ENCODE data around the gene CIB2.

Gene CIB2

DNA sequence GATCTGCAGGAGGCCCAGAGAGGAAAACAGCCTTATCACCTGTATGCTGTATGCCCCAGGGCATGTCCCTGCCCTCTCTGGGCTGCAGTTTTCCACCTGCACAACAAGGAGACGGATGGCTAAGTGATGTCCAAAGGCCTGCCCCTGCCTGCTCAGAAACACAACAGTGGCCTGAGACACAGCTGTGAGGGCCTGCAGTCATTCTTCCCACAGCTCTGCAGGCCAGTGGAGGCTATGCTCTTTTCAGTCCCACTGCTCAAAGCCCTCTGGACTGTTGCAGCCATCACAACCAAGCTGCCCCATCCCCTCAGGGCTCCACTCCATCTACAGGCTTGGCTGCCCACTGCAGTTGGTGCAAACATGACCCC lies 48.5 kb downstream of the CIB2 start:
- DNase-seq, result no peak

DNA sequence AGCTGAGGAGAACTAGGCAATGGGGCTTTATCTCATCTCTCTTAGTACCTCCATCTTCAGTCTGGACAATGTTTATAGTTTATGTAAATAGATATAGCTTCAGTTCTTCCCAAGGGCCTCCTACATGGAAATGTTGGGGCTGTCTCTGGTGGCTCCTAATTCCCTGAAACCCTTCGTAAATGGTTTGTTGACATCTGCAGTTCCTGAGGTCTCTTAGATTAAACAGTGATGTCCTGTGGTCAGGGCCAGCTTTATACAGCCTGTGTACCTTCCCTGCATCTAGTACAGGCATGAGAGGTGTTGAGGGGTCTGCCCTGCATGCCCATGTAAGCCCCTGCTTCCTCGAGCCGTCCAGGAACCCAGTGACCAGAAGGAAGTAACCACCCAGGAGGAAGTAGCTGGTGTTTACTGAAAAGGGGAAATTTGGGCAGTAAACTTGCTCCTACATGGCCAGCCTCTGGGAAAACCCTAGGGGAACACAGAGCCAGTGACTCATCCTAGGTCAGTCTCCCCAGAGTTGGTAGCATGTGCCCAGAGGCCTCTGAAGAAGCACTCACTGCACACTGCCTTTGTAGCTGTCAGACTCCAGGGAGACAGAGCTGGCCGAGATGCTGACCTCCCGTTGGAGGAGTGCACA lies 49.0 kb downstream of the CIB2 start:
- no peak for DNase-seq

DNA sequence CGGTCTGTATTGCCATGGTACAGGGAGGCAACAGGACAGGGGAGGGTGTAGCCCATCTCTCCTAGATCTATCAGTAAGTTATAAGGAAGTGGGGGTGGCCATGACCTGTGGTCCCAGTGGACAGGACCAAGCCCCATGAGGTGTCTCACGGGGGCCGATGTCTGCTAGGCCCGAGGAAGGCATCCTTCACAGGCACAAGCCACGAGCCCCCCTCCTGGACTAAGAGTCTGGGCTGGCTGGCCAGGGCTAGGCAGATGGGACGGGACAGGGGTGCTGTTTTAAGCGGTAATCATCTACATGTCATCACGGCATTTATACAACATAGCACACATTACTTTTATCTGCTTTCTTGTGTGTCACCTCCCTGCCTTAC lies 51.2 kb downstream of the CIB2 start:
- no peak for DNase-seq

DNA sequence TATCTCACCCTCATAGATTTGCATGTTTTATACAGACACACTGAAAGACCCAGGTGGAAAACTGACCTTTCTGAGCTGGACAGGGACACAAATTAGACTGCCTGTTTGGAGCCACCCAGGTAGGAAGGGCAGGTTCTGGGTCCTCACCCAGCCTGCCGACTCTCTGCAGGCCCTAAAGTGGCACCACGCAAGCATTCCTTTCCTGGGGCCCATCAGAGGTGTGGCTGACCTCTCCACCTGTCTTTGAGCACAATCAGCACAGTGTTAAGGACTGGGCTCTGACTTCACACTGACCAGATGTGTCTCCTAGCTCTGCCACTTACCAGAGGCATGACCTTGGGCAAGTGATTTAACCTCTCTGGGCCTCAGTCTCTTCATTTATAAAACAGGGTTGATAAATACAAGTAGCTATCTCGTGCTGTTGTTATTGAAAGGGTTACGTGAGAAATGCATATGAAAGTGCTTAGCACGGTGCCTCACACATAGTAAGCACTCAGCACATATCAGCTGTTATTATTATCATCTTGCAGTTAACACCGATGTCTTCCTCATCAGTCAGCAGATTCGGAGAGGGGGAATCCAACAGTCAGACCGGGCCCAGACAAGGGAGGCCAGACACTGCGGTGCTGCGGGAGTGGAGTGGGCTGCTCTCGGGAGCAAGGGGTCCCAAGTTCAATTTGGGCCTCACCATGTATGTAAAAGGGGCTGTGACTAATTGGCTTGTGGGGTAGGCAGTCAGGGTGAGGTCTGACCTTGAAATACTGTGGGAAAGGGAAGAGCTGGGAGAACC lies 51.8 kb downstream of the CIB2 start:
- no peak for DNase-seq

DNA sequence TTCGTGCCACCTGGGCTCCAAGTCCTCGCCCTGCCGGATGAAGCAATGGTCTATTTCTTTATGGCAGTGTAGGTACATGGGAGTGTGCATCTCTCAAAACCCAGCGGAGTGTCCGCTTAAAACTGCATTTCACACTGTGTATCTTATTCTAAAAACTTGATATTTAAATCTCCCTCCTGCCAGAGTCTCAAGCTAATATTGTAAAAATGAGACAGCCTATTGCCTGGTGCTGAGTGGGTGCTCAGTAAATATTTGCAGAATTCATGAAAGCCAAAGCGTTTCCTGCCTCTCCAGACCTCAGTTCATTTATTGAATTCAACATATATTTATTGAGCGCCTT lies 53.4 kb downstream of the CIB2 start:
- DNase-seq, result no peak

DNA sequence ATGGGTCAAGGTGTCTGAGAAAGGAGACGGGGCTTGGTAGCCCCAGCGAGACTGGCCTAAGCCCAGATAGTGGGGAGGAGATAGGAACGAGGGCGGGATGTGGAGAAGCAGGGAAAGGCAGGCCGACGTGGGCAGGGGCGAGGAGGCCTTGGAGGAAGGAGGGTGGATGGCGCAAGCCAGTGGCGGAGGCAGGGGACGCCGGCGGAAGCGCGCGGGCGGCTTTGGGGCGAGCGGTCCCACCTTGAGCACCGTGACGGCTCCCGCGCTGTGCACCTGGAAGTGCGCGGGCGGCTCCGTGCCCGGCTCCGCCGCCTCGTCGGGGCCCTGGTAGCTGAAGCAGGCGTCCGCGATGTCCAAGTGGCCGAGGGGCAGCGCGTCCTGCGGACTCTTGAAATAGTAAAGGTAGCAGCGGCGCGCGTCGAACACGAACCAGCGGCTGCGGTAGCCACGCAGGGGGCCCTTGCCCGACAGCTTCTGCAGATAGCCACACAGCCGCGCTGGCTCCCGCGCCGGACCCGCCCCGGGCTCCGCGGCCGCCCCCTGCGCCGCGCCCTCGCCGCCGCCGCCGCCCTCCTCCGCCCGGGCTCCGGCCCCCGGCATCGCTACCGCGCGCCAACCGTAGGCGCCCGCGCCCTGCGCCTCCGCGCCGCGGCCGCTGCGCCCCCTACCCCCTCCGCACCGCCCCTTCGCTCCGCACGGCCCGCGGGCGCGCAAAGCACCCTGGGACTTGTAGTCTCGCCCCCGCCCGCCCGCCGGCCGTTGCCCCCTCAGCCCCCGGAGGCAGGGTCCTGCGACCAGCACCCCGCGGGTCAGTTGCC lies 54.0 kb downstream of the CIB2 start, which contains the start of gene TBC1D2B:
Gene TBC1D2B (minus strand): TSS at position 659 of the 818 bp plus-strand sequence. CDS start 59 bp downstream, at position 600.
- DNase-seq, result no peak

DNA sequence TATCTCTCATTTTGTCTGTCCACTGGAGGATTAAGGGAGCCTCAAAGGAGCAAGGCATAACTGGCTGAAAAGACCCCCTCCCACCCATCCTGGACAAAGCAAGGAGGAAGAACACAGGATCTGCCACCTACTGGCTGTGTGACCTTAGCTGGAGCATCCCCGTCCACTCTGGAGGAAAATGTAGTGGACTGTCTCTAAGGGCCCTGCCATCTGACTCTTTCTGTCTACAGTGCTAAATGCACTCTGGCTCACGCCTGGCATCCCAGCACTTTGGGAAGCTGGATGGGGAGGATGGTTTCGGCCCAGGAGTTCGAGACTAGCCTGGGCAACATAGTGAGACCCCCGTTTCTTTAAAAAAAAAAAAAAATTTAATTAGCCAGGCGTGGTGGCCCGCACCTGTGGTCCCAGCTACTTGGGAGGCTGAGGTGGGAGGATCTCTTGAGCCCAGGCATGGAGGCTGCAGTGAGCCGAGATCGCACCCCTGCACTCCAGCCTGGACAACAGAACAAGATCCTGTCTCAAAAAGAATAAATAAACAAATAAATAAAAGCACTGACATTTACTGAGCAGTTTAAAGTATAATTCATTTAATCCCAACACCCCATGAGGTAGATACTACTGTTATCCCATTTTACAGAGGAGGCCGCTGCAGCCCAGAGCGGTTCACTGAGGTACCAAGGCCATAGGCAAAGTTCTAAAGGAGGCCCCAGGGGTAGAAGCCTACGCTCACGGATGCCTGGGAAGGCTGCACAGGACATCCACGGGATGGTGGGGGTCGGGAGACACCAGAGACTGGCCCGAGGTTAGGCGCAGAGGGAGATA lies 54.8 kb downstream of the CIB2 start:
- no peak for DNase-seq

DNA sequence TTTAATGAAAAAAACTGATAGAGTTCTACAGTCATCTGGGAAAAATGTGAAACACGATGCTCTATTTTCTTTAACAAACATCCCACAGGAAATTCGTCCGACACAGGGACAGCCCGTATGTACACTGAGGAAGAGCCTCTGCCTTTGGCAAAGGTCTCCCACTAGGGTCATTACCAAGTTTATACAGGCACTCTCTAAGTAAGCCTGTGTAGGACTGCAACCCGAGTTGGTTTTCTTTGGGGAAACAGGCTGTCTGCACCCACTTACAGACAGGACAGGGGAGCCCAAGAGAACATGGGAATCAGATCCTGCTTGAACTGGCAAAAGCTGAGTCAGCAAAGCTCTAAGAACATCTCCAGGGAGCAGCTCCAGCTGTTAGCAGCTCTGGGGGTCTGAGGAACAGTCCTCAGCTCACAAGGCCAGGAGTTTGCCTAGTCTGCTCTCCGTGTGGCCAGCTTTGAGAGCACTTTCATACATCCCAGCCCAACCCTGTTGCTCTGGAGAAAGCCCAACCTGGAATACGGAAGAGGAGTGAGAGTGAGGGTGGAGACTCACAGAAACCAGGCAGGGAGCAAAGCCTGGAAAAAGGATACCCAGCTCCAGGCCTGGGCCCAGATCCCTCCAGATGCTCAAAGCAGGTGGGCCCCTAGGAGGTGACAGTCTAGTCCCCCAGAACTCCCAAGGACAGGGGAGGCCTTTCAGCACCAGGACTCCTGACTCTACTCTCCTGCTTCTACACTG lies 55.6 kb downstream of the CIB2 start:
- peak; percentile 92 for DNase-seq

DNA sequence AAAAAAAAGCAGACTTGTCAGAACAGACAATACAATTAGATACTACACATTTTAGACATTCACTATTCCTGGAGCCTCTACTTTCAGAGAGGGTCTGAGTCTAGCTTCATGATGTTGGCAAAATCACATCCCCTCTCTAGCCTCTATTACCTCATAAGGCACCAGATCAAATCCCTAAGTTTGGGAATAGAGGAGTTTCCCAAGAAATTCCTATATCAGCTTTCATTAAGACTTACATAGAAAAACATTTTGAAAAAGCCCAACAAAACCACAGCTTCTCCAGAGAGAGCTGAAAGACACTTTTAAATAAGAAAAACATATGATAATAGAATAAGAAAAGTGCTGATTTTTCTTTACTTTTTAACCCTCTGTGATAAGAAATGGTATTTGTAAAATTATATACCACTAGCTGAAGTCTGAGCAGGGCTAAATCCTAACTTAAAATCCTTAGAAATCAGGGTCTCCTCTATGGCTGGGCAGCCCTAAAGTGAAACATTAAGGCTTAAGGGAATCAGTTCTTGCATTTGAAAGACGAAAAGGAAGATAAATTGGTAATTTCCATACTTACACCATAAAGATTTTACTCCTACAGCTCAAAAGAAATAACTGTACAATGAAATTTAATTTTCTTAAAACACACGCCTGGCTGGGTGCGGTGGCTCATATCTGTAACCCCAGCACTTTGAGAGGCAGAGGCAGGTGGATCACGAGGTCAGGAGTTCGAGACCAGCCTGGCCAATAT lies 58.0 kb downstream of the CIB2 start:
- DNase-seq, result no peak

DNA sequence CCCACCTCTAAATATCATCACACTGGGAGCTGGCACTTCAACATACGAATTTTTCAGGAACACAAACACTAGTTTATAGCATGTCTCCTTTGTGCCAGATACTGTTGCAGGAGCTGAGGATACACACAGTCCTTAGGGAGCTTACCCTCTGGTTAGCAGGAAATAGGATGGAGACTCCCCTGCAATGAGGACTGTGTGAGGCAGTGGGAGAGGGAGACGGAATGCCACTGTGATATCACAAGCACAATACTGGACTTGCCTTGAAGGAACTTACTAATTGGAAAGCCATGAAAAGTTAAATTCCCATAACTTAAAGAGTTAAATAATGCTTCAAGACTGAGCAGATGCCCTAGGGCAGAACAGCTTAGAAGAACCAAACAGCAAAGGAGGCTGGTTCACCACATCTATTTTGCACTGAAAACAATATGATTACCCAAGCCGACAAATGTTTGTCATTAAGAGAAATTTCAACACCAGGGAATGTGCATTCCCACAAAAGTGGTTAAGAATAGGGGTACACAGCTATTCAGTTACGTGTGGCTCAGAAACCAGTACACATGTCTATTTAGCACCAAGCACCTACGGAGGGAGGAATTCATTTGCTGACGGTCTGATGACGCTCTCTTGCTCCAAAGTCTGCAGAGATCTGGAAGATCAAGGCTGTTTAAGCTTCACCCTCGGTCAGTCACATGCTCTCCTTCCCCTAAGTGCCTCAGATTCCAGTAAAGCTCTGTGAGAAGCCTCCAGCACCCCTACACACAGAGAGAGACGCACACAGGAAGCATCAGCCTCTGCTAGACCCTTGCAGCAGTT lies 59.0 kb downstream of the CIB2 start:
- peak; percentile 62 for DNase-seq

DNA sequence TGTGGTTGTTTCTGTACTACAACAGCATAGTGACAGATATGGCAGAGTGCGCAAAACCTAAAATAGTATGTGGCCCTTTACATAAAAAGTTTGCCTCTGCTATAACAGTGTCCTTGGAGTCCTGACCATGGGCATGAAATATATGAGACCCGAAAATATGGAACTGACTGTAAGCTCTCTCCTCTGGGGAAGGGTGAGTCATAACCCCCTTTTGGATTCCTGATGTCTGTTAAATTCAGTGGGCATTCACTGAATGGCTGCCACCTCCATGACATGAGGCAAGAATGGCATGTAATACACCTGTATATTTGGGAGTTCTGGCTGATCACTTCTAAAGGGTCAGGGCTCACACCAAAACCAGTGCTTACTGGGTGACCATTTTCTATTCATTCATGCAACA lies 59.9 kb downstream of the CIB2 start:
- no peak for DNase-seq

DNA sequence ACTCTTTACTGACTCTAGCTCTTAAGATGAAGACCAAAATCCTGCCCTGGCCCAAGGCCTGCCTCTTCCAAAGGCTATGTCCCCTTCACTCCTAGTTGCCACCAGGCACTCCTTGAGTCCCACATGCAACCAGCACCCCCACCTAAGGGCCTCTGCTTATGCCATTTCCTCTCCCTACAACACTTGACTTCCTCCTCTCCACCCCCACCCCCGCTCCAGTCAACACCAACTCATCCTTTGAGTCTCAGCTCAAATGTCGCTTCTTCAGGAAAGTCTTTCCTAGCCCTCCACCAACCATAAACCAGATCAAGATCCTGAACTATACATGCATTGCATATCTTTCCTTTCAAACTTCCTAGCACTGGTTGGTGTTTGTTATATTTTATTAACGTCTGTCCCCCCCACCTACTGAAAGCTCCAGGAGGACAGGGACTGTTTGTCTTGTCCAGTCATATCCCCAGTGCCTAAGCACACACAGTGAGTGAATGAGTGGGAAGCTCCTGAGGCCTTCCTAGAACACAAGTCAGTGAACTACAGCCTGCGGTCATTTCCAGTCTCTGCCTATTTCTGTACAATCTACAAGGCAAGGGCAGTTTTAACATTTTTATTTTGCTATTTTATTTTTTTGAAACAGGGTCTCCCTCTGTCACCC lies 61.1 kb downstream of the CIB2 start:
- DNase-seq, result no peak

DNA sequence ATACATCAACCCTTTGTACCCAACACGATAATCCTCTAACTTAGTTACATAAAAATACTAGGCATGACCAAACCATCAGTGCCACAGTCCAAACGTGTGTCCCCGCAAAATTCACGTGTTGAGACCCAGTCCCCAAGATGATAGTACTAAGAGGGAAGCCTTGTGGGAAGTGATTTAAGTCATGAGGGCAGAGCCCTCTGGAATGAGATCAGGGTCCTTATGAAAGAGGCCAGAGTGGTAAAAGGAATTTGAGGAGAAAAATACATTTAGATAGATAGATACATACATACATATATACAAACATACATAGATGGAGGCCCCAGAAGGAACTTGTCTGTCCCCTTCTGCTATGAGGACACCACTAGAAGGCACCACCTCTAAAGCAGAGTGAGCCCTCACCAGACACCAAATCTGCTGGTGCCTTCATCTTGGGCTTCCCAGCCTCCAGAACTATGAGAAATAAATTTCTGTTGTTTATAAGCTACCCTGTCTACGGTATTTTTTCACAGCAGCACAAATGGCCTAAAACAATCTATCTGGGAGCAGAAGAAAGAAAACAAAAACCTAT lies 61.7 kb downstream of the CIB2 start:
- DNase-seq, result no peak

DNA sequence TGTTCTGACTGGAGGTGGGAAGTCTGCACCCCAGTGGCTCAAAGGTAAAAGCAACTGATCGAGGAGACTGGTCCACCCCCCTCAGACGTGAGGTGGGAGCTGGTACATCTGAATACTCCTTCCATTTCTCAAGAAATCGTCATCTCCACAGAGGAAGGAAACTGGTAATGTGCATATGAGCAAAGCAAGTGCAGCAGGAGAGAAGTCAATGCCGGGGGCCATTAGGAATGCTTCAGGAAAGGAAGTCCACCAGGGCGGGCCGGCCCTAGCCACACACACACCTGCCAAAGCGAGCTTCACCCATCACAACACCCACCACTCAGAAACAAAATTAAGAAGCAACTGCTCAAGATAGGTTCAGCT lies 62.2 kb downstream of the CIB2 start:
- no peak for DNase-seq

DNA sequence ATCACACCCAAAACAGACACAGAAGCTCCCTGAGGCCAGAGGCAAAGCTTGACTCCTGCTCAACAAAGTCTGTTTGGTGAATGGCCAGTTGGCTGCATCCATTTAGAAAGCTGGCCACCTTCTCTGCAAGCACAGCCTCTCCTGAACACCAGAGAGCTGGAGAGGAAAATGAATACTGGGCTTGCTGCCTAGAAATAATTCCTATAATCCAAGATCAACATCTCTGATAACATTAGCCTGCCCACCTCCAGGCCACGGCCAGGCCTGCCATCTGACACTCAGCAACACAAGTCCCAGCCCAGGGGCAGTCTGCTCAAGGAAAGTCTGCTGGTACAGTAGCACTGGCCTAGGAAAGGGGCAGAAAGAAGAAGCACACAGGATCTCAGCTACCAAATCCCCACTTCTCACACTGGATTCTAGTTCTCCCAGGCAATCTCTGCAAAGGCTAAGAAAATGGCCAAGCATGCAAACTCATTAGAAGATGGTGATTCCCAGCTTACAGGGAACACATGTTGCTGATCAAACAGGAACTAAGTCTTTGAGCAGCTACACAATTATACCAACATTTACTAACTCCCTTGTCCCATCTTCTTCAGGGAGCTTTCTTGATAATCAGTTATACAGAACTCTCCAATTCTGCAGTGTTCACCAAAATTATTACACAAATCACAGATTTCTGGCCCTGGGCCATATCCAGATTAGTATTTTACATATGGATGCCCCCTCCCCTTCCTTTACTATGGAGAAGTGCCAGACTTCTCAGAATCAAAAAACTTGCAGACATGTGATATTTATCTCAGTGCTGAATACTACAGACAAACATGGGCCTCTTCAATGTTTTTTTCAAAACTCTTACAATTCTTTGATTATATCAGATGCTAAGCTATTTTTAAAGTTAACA lies 63.7 kb downstream of the CIB2 start:
- DNase-seq, result peak; percentile 57

DNA sequence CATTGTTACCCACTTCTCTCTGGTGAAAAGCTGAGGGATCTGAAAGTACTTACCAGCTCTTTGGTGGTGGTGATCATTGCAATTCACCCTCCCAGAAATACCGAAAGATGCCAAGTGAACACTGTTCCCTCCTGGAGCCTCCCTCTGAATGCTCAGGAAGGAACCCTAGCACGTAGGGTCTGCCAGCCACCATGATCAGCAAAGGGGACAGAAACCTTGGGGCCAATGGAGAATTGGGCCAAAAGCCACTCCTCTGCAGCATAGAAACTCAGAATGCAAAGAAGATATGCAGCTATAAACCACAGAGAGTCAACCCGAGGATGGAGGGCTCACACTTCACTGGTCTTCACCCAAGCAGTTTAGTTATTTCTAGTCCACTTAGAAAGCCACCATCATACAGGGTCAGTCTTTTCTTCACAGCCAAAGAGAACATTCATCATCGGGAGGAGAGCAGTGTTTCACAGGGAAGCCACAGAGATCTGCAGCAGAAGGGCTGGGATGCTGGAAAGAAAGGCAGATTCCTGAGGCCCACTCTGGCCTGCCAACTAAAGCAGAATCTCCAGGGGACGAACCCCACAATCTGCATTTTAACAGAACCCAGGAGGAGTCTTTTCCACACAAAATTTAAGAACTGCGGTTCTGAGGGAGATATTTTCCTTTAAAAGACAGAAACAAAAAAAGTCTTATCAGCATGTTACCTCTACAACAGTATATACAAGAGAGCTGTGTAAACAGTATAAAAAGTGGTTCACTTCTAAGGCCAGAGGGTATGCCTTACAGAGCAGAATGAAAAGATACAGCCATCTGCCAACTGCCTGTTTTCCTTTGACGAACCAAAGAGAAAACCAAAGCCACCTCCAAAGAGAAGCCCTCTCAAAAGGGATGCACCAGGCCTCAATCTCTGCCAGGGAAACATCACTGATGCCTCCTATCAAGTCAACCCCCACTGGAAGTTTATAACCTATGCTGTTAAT lies 65.0 kb downstream of the CIB2 start:
- no peak for DNase-seq

DNA sequence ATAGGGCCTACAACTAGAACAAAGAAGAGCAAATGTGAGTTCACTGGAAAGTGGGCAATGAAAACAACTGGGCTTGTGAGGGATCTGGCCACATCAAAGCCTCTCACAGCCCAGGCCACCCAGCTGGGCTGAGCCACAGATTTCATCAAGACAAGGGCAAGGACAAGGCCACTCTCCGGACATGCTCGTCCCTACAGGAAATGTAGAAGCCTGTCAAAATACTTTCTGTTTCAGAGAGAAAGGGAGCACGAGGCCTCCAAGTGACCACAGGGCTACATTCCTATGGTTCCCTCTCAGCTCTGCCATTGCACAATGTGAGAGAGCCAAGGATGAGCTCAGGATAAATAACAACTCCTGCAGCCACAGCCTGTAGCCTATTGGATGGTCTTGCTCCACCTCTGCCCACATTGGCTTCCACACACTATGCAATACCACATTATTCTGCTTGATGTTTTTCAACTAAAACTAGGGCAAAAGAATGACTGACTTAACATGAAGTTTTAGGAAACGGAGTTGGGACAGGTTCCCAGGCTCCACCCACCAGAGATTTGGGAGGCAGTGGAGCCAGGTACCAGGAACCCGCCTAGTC lies 65.9 kb downstream of the CIB2 start:
- peak; percentile 97 for DNase-seq

All from fibroblast of upper back skin (primary cell).